GM18502 (cell line): ENCODE measurements around the gene ARAP2.
"Not testable (repeated sequence)": the region's sequence is repeated elsewhere in the genome, so short reads cannot be mapped to it uniquely, and the experiment has no call there.

ENCODE experiments used
- ATAC-seq: cut with Tn5 transposase; IDR thresholded peaks from one replicate; pipeline ENCODE4 v1.9.1; 2021; ENCODE audit warnings: mild to moderate bottlenecking; ENCODE audit not compliant: unreplicated experiment, poor library complexity

The ARAP2 gene

DNA sequence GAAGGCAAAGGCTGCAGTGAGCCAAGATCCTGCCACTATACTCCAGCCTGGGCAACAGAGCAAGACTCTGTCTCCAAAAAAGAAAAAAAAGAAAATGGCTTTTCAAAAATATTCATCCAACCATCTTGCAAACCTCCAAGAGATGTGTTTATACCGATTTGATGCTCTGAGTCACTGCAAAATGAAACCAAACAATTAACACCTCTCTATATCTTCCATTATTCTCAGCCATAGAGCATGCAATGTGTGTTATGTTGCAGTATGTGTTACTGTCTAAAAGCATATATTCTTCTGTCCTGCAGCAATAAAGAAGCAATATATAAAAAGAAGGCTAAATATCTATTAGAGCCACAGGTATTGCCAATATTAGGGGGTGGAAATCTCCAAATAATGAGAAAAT lies 51.4 kb downstream of the ARAP2 start:
- no peak for ATAC-seq

- ATAC-seq = peak; percentile 83
Measured at GRCh38 chr4:36189511-36190226, 54.6 kb downstream of the ARAP2 start.

DNA sequence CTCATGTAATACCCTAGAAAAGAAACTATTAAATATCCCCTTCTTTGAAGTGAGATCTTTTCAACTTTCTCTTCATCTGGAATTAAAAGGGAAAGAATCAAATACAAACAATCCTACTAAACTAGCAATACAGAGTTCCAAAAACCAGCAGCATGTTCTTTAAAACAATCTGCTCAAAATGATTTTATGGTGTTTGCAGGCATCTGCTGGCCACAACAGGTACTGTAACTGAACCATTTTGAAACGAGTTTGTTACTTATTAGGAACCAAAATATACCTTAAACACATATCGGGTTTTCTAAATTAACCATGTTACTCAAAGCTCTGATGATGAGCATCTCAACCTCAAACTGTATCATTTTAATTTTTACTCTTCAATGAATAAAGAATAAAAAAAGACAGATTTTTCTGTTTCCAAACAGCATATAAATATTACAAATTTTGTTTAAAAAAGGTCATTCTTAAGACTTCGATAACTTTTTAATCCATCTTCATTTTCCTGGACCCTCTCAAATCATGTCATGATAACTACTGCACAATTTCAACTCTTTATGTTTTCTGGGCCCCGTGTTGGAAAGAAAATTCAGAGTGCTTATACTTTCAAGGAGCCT lies 56.5 kb downstream of the ARAP2 start:
- ATAC-seq = peak; percentile 45

GRCh38 chr4:36183665-36184393 lies 60.5 kb downstream of the ARAP2 start:
- ATAC-seq = no peak

- ATAC-seq = no peak
Measured at GRCh38 chr4:36183232-36183631, 61.1 kb downstream of the ARAP2 start.

DNA sequence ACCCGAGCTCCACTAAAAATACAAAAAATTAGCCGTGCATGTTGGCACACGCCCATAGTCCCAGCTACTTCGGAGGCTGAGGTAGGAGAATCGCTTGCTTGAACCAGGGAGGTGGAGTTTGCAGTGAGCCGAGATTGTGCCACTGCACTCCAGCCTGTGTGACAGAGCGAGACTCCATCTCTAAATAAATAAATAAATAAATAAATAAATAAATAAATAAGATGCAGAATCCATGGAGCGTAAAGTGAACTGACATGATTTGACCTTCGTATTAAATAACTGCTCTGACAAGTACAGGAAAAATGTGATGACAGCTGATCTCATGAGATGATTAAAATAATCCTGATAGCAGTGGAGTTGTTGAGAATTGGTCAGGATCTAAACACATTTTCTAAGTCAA lies 62.0 kb downstream of the ARAP2 start:
- not testable (repeated sequence) for ATAC-seq

- no peak for ATAC-seq
Measured at GRCh38 chr4:36180206-36180605, 64.1 kb downstream of the ARAP2 start.

DNA sequence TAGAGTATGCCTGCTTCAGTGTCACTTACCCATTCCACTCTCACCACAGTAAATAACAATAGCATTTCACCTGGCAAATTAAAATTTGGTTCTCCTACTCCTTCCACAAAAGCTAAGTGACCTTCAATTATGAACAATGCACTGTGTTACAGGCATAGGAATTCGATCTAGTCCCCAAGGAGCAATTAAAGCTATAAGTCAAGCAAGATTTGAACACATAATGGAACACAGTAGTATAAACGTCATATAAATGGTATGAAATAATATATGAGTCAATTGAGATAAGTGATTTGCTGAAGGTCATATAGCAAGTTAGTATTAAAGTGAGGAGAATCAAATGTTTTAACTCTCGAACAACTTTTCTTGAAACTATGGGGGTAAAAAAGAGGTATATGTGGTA lies 65.8 kb downstream of the ARAP2 start:
- no peak for ATAC-seq

DNA sequence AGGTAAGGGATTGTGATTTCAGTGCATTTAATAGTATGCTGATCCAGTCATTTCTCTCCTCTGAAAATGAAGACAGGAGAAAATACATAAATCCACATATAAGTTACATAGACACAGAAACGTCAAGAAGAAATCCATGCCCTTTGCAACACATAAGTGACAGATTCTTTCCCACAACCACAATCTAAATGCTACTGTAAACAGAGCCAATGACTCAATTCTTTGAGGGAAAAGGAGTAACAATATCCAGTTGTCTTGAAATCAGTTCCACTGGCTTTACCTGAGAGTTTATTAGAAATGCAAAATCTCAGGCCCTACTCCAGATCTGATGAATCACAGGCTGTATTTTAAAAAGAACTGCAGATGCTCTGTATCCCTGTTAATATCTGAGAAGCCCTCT lies 66.4 kb downstream of the ARAP2 start:
- no peak for ATAC-seq

- ATAC-seq = no peak
Measured at GRCh38 chr4:36174570-36174969, 69.7 kb downstream of the ARAP2 start.

- no peak for ATAC-seq
Measured at GRCh38 chr4:36173905-36174304, 70.4 kb downstream of the ARAP2 start.

- no peak for ATAC-seq
Measured at GRCh38 chr4:36172656-36173055, 71.7 kb downstream of the ARAP2 start.

- no peak for ATAC-seq
Measured at GRCh38 chr4:36168127-36168878, 76.0 kb downstream of the ARAP2 start.

GRCh38 chr4:36165631-36166005 lies 78.7 kb downstream of the ARAP2 start:
- ATAC-seq = no peak

- ATAC-seq = no peak
Measured at GRCh38 chr4:36164900-36165630, 79.2 kb downstream of the ARAP2 start.

DNA sequence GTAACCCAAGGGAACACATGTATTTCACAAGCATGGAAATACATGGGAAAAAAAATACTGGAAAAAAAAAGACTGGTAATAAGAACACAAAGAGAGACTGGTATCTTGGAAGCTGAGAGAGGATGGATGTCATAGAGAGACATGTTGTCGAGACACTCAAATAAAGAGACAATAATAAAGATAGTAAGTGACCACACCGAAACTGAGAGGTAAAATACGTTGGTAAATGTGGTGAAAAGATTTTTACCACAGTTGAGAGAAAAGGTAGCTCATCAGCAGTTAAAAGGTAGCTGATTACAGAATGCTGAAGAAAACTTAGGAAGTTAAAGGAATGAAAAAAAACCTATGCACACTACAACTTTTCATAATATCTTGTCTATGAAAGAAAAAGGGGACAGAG lies 81.1 kb downstream of the ARAP2 start:
- ATAC-seq = no peak

- ATAC-seq = no peak
Measured at GRCh38 chr4:36159208-36159607, 85.1 kb downstream of the ARAP2 start.

DNA sequence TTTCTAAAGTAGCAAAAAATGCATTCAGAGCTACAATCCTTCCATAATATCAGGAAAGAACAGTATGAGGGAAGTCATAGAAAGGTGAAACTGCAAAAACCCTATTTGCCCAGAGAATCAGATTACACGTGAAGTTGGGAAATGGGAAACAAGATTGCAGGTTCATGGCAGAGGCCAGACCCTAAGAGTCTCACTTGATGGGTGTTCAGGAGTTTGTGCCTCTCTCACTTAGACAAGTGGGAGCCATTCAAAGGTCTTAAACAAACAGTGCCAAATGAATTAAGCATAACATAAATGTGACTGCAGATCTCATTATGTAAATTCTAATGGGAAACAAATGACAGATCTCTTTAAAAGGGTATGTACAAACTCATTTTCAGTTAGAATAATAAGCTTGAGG lies 91.6 kb downstream of the ARAP2 start:
- ATAC-seq = no peak

DNA sequence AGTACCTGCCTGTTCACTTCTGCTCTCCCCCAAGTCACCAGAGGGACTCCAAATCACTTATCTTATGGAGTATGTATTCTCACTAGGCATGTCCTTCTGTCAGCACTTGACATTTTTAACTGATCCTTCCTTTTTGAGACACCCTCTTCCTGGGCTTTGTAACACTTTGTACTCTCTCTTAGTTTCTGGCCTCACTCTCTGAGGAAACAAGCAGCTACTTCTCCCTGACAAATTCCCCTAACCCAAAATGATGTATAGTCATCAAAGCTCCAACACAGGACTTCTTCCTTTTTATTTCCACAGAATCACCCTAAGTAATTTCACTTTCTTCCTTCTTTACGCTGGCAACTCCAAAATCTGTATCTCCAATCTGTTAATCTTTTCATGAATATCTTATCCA lies 101.8 kb downstream of the ARAP2 start:
- ATAC-seq = no peak

- no peak for ATAC-seq
Measured at GRCh38 chr4:36141186-36141585, 103.1 kb downstream of the ARAP2 start.
